AG08395 (cell line): ENCODE data around the gene NYNRIN.
"Not testable (repeated sequence)": the region's sequence is repeated elsewhere in the genome, so short reads cannot be mapped to it uniquely, and the experiment has no call there.

Source experiments
- DNase-seq: peaks from one replicate; pipeline ENCODE4 v3.0.0; 2012; ENCODE audit warnings: mixed read lengths, low spot score

The NYNRIN gene

DNA sequence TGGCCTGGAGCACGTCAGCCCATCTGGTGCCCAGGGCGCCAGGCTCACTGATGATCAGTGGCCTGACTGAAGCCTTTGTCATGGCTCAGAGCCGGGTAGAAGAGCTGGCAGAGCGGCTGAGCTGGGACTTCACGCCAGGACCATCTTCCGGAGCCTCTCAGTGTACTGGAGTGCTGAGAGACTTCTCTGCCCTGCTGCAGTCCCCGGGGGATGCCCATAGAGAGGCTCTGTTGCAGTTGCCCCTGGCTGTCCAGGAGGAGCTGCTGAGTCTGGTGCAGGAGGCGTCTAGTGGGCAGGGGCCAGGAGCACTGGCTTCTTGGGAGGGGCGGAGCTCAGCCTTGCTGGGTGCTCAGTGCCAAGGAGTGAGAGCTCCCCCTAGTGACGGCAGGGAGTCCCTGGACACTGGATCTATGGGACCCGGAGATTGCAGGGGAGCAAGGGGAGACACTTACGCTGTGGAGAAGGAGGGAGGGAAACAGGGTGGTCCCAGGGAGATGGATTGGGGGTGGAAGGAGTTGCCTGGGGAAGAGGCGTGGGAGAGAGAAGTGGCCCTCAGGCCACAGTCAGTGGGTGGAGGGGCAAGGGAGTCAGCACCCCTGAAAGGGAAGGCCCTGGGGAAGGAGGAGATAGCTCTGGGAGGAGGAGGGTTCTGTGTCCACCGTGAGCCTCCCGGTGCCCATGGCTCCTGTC lies 32.9 kb downstream of the NYNRIN start:
- peak; percentile 90 for DNase-seq

DNA sequence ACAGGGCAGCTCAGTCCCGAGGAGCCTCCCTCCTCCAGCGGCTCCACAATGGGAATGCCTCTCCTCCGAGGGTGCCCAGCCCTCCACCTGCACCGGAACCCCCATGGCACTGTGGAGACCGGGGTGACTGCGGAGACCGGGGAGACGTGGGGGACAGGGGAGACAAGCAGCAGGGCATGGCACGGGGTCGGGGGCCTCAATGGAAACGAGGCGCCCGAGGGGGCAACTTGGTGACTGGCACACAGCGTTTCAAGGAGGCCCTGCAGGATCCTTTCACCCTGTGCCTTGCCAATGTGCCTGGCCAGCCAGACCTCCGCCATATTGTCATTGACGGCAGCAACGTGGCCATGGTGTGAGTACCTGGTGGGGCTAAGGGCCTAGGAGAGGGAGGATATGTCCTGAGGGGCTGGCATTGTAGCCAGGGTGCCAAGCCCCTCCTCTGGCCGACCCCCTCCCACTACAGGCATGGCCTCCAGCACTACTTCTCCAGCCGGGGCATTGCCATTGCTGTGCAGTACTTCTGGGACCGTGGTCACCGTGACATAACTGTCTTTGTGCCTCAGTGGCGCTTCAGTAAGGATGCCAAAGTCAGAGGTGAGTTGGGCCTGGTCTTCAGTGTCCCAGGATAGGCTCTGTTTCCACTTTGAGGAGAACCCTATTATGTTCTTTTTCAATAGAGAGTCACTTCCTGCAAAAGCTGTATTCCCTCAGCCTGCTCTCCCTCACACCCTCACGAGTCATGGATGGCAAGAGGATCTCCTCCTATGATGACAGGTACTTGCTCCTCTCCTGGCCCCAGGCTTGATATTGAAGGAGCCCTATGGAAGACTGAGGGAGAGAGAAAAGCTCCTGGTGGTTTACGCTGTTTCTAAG lies 33.7 kb downstream of the NYNRIN start:
- DNase-seq, result no peak

DNA sequence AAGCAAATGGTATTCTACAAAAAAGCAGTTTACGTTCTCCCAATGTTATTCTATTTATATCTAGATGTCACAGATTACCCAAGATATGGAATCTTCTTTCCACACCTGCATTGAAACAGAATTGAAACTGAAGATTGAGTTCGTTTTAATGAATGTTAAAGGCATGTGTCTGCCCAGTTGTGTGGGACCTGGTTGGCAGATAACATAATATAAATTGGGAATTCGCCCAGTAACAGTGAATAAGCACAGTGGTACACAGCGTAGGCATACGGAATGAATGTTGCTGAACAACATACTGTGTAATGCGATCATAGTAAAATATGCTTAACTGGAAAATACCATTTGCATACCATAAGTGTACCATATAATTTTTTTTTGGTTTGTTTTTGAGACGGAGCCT lies 35.2 kb downstream of the NYNRIN start:
- DNase-seq, result no peak

DNA sequence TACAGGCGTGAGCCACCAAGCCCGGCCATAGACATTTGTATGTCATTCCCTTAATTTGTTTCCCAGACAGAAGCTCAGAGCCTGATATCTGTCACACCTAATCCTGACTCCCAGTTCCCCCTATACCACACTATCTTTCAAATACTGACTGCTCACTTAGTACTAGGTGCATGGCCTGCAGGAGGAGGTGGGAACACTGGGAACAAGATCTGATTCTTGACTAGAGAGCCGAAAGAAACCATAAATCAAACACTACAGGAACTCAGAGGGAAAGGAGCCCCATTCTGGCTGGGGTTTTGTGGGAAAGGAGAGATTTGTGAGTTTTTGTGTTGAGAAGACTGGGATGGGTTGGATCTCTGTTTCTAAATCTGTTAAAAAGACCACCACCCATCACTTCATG lies 35.9 kb downstream of the NYNRIN start:
- no peak for DNase-seq

DNA sequence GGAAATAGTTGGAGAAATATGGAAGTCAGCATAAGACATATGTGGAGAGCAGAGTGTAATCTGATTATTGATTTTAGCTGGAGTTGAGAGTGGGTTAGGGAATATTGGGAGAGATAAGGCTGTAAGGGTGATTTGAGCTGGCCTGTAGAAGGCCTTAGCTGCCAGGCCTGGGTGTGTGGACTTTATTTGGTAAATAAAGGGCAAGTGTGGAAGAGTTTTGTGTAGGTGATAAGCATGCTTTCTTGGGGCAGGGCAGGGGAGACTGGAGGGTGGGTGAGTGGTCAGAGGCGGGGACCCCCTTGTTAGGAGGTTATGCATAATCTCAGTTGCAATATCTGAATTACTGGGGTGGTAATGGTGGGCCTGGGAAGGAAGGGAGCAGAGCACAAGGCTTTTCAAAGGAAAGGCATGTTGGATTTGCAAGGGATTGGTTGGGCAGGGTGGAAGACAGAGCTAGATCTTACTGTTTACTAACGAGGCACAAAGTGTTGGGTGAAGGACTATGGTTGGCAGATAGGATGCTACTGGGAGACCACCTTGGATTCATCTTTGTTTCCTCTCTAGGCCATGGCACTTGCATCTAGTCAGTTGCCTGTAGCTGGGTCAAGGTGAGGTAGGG lies 36.5 kb downstream of the NYNRIN start:
- DNase-seq, result no peak

DNA sequence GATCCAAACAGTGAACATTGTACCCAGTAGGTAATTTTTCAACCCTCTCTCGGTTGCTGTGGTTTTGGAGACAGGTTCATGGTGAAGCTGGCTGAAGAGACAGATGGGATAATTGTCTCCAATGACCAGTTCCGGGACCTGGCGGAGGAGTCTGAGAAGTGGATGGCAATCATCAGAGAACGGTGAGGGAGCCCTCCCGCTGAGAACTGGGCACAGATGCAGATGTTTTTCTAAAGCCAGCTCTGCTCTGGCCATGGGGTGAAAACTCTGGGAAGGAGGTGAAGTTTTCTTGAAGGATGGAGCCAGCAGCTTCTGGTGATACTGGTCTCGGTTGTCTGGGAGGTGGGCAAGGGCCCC lies 37.2 kb downstream of the NYNRIN start:
- DNase-seq, result no peak

DNA sequence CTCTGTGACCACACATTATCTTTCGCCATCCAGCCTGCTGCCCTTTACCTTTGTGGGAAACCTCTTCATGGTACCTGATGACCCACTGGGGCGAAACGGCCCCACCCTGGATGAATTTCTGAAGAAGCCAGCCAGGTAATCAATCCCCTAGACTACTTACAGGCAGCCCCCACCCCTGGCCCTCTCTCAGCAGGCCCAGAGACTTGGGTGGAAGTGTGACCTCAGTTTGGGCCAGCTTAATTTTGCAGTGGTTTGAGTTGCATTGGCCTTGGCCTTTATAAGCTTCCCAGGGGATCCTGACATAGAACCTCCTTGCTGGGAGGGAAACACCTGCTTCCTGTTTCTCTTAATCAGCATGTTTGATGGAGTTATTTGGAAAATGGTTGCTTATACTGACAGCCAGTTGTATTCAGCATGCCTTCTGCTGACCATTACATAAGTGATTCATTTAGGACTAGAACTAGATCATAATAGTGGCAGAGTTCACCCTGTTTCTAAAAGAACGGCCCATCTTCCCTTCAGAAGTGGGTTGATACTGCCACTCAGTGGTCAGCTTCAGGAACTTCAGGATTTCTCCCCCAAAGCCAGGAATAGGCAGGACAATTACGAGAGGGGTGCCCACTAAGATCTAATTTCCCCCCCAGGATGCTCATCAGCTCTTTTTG lies 37.7 kb downstream of the NYNRIN start:
- DNase-seq, result peak; percentile 87

DNA sequence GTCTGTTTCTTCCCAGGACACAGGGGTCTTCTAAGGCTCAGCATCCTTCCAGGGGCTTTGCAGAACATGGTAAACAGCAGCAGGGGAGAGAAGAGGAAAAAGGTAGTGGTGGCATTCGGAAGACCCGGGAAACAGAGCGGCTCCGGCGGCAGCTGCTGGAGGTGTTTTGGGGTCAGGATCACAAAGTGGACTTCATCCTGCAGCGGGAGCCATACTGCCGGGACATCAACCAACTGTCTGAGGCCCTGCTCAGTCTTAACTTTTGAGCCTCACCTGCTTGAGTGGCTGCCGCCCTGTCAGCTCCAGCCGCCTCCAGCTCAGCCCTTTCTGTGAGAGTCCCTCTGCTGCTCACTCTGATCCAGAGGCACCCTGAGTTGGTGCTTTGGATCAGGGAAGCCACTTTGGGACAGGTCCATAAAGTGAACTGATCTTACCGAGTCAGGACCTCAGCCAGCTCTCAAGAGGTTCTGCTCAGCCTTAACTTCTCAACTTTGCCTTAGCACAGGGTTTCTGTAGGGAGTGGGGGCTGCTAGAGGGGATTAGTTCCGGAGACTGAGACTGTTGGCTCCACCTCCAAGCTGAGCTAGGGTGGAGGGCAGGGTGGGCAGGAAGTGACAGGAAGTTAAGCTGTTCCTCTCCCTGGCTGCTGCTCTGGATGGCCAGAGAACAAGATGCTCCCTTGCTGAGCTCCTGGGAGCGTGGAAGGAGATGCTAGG lies 38.4 kb downstream of the NYNRIN start:
- DNase-seq, result no peak

DNA sequence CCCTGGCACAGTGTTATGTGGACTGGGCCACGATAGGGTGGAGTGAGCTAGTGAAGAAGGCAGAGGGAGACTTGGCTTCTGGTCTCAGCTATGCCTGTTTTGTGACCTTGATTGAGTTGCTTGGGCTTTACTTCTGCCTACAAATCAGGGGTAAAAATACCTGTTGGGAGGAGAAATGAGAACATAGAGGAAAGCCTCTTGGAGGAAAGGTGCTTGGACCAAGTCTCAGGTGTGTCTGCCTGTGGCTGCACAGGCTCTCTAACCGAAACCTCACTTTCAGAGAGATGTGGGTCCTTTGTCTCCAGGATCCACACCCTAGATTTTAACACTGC lies 38.9 kb downstream of the NYNRIN start:
- no peak for DNase-seq

DNA sequence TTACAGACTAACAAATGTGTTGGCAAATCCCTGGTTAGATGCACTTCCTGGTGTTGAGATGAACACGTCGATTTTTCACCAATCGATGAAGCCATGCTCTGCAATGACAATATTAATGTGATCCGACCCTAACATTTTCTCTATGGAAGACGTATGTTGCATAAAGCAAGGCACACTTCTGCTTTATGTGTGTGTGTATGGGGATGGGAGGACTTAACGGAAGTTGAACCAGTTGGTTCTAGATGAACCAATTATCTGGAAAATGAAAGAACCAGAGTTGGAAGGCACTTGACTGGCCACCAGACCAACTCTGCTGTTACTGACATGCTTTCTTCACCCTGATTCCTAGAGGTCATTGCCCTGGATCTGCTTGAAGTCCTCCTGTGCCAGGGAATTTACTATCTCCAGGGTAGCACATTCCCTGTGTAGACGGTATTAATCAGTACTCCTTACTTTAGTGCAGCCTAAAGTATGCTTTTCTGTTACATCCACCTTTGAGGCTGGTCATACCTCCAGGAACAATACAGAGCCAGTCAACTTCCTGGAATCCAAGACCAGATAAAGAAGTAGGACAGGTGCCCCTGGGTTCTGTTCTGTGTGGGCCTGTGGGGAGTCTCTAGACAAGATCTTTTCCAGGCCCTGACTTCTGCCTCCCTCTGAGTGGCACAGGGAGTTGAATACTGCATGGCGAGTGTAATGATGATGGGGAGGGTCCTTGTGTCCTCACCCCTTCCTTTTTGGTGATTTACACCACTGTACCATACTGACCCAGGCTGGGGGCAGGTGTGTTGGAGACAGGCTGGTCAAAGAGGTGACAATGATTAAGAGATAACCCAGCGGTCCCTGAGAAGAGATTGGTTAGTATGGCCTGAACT lies 39.7 kb downstream of the NYNRIN start:
- DNase-seq, result no peak

DNA sequence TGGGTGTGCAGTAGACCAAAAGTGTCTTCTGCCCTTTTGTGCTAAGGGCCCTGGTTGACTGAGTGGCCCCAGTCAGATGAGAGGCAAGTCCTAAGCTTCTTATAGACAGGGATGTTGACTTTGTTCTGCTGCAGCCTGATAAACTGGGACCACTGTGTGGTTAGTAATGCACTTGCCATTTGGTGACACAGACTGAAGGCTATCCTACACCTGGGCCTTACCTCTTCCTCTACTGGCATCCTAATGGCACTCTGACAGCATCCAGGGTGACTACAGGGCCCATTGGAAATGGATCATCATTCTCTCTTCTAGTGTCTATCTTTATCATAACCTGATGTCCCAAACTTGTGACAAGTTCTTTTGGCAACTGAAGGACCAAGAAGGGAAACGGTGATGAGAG lies 40.5 kb downstream of the NYNRIN start:
- no peak for DNase-seq

DNA sequence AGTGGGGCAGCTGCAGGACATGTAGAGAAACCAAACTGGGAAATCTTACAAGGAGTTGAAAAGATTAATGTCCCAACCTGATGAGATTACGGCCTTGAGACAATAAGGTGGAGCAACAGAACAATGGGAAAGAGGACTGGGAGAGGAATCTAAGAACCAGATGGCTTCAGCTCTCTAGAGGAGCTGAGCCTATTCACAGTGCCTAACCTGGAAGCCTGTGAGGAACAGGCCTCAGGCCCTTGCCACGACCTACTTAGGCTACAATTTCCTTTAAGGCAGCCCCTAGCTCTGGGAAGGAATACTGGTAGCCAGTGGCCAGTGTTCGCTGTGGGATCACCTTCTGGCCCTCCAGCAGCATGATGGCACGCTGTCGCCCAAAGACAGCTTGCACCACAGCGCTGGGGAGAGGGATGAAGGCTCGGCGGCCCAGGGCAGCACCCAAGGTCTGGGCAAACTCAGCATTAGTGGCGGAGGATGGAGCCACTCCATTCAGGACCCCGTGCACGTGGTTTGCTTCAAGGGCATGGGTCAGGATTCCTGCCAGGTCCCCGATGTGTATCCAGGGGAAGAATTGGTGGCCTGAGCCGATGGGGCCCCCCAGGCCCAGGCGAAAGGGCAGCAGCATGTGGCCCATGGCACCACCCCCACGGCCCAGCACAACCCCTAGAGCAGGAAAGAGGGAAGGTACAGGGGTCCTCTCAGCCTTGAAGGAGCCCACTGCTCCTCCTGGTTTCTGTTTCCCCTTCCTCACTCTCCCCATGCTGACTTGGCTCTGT lies 41.2 kb downstream of the NYNRIN start:
- DNase-seq, result no peak

DNA sequence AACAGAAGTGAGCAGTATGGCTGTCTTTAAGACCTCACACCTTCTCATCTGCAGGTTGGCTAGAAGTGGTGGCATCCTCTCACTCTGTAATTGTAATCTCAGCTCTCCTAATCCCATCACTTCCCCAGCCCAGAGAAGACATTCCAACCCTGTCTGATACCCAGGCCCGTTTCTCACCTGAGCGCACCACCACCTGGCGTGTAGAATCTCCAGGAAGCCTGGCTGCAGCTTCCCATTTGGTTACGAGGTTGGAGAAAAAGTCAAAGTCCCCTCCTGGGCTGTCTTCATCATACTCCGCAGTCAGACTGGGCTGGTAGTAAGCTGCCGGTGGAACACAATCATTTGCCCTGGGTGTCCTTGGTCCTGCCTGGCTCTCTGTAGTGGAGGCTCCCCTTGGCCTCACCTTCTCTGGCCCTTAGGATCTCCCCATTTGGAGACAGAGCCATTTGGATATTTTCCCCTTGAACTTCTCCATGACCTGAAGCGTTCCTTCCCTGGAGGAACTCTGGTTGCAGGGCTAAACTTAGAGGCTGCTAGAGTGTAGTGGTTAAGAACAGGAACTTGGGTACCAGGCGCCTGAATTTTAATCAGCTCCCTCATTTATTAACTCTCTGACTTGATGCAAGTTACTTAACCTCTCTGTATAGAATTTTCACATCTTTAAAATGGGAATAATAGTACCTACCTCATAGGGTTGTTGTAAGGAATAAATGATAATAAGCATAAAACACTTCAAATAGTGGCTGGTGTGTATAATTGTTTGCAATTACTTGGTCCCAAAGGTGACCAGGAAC lies 42.0 kb downstream of the NYNRIN start:
- no peak for DNase-seq

DNA sequence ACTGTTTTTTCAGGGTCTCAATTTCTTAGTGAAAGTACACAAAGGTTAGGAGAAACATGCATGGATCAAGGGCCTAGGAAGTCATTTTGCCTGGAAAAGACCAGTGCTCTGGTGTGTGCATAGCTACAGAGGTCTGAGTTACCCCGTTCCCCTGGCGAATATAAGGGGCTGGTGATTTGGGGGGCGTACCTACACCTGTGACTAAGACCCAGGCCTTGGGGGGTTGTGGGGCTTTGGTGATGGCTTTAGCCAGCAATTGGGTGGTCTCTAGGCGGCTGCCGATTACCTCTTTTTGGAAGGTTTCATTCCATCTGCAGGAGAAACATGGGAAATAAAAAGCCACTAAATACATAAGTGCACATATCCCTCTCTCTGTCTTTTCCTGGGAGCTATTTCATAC lies 42.7 kb downstream of the NYNRIN start:
- no peak for DNase-seq

DNA sequence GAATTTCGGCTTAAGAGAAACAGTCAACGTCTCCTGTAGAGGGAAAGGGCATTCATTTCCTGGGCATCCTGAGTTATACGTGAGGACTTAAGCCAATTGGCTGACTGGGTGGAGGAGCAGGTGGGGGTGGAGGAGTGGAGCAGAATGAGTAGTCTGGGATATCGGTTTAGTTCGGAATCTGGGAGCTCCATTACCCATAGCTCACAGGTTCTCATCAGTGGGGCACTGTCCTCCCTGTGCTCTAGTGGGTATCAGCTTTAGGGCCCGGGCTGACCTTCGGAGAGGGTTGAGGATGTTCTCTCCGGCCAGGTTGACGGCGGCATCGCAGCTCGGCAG lies 43.1 kb downstream of the NYNRIN start:
- DNase-seq, result no peak

DNA sequence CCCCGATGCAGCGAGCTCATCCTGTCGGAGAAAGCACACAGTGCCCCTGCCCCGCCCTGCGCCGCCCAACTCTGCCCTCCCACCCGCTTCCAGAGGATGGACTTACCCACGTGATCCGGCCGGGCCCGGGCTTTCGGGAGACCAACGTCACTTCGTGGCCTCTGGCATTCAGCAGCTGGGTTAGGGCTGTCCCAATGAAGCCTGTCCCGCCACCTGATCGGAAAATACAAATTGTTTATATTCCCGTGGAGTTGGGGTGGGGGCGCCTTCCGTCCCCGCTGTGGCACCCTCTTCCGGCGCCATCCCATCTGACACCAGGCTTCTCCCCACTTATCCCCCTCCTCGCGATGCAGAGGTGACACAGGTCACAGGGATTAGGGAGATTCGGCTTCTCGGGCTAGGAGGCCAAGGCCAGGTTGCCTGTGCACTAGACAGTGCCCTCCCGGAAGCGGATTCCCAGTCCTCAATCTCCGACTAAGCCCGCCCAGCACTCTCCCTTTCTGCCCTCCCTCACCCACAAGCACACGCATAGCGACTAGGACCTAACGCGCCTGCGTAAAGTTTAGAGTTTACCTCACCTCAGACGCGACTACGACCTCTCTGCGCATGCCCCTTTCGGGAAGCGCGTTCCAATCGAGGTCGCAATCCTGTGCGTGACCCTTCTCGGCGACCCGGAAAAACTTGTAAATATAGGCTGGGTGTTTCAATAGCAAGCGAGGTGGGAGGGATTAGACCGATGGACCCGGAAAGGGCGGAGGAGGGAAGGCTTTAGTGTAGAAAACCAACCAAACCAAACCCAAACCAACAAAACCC lies 43.6 kb downstream of the NYNRIN start, which contains the start of gene SDR39U1:
TSS of gene SDR39U1 (minus strand) at position 537 of the 813 bp plus-strand sequence. CDS start at position 530, 7 bp downstream.
- DNase-seq, result peak; percentile 99

DNA sequence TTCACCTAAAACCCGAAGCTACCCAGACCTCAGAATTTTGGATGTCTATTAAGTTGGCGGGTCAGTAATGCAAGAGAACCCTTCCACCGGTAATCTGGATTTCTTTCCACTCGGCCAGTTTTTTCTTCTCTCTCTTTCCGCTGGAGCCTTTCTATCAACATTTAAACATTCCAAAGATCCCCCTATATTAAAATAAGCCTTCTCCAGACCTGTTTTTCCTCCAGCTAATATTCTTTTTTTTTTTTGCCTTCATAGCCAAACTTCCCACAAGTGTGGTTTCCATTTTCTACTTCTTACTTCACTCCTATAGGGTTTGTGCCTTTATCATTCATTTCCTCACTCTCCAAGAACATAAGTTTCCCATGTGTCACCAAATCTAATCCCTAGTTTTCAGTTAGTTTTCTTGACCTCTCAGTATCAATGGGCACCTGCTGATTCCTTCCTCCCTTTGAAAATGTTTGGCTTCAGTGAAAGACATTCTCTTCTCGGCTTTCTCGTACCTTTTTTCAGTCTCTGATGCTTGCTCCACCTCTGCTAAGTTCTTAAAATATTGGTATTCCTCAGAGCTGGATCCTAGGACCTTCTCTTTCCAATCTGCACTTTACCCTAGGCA lies 44.4 kb downstream of the NYNRIN start:
- DNase-seq, result peak; percentile 22

DNA sequence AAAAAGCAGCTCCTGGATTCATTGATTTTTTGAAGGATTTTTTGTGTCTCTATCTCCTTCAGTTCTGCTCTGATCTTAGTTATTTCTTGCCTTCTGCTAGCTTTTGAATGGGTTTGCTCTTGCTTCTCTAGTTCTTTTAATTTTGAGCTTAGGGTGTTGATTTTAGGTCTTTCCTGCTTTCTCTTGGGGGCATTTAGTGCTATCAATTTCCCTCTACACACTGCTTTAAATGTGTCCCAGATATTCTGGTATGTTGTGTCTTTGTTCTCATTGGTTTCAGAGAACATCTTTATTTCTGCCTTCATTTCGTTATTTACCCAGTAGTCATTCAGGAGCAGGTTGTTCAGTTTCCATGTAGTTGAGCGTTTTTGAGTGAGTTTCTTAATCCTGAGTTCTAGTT lies 52.0 kb downstream of the NYNRIN start:
- DNase-seq, result not testable (repeated sequence)
